Parathyroid adenoma (tissue), 2 donors: Measurements from ENCODE around the gene LSAMP.

Source experiments
- H2AFZ ChIP-seq: fragments of 300-600 bp; sonication (generic); one replicate; pipeline ENCODE4 v1.7.0; 2017; ENCODE audit warnings: antibody characterized with exemption, mild to moderate bottlenecking
- H3K27ac ChIP-seq: fragments of 300-600 bp; sonication (generic); one replicate; pipeline ENCODE4 v1.7.0; 2017
- H3K27me3 ChIP-seq: fragments of 300-600 bp; sonication (generic); one replicate; pipeline ENCODE4 v1.7.0; 2017; ENCODE audit warnings: low read length; ENCODE audit not compliant: control insufficient read depth, insufficient read depth
- H3K36me3 ChIP-seq: fragments of 300-600 bp; sonication (generic); one replicate; pipeline ENCODE4 v1.7.0; 2017; ENCODE audit warnings: low read length; ENCODE audit not compliant: control insufficient read depth, insufficient read depth
- H3K4me1 ChIP-seq: fragments of 300-600 bp; sonication (generic); one replicate; pipeline ENCODE4 v1.7.0; 2017; ENCODE audit warnings: control low read depth
- H3K4me2 ChIP-seq: fragments of 300-600 bp; sonication (generic); one replicate; pipeline ENCODE4 v1.7.0; 2017; ENCODE audit warnings: low read length
- H3K4me3 ChIP-seq: fragments of 300-600 bp; sonication (generic); one replicate; pipeline ENCODE4 v1.7.0; 2017; ENCODE audit warnings: low read depth, low read length
- H3K79me2 ChIP-seq: fragments of 300-600 bp; sonication (generic); one replicate; pipeline ENCODE4 v1.7.0; 2017; ENCODE audit warnings: control low read depth
- H3K9ac ChIP-seq: fragments of 300-600 bp; sonication (generic); one replicate; pipeline ENCODE4 v1.7.0; 2017; ENCODE audit warnings: mild to moderate bottlenecking
- H3K9me3 ChIP-seq: fragments of 300-600 bp; sonication (generic); one replicate; pipeline ENCODE4 v1.7.0; 2017; ENCODE audit warnings: low read length; ENCODE audit not compliant: control insufficient read depth
- TF ChIP-seq, protein P1 (sequence below): fragments of 300-600 bp; sonication (generic); IDR thresholded peaks from one replicate; pipeline ENCODE4 v1.7.0; 2017; ENCODE audit warnings: antibody characterized with exemption, mild to moderate bottlenecking
- donor health status: primary hyperparathyroidism.

LSAMP gene

DNA sequence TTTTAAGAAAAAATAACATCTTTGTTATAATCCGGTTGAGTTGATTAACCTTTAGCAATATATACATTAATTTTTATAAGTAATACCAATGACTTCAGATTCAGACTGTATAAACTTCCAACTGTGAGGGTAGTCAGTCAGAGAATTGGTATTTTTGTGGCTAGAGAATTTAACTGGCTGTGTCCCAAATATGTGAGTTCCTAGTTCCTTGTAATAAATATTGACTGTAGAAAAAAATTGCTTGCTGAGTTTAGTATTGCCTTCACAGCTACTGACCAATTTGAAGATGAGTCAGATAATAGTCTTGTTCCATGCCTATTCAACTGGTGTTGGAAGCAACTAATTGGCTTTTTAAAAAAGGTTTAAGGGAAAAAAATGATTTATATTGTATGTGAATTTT lies 611.2 kb downstream of the LSAMP start:
- Histone ChIP-seq H3K9ac (no peak overlapping the region), H3K79me2 (no peaks in the 10 kb centered on the region), H2AFZ (no peak overlapping the region), H3K9me3 (no peaks in the 10 kb centered on the region), H3K36me3 (no peaks in the 10 kb centered on the region), H3K4me1 (no peaks in the 10 kb centered on the region), H3K4me2 (no peak overlapping the region), H3K27ac (no peak overlapping the region), H3K27me3 (no peaks in the 10 kb centered on the region), H3K4me3 (no peak overlapping the region)
- TF ChIP-seq, protein P1, sequence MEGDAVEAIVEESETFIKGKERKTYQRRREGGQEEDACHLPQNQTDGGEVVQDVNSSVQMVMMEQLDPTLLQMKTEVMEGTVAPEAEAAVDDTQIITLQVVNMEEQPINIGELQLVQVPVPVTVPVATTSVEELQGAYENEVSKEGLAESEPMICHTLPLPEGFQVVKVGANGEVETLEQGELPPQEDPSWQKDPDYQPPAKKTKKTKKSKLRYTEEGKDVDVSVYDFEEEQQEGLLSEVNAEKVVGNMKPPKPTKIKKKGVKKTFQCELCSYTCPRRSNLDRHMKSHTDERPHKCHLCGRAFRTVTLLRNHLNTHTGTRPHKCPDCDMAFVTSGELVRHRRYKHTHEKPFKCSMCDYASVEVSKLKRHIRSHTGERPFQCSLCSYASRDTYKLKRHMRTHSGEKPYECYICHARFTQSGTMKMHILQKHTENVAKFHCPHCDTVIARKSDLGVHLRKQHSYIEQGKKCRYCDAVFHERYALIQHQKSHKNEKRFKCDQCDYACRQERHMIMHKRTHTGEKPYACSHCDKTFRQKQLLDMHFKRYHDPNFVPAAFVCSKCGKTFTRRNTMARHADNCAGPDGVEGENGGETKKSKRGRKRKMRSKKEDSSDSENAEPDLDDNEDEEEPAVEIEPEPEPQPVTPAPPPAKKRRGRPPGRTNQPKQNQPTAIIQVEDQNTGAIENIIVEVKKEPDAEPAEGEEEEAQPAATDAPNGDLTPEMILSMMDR, result no peak

GRCh38 chr3:115833074-115833473 lies 612.2 kb downstream of the LSAMP start:
- H3K36me3 ChIP-seq, result no peaks in the 10 kb centered on the region
- H3K4me1 ChIP-seq, result no peaks in the 10 kb centered on the region
- no peaks in the 10 kb centered on the region for H3K27me3 ChIP-seq
- no peak overlapping the region for H3K4me2 ChIP-seq
- no peak overlapping the region for H3K9ac ChIP-seq
- TF ChIP-seq, protein P1, result no peak
- H2AFZ ChIP-seq, result no peak overlapping the region
- no peak overlapping the region for H3K27ac ChIP-seq
- no peaks in the 10 kb centered on the region for H3K9me3 ChIP-seq
- no peak overlapping the region for H3K4me3 ChIP-seq
- H3K79me2 ChIP-seq, result no peaks in the 10 kb centered on the region

GRCh38 chr3:115832265-115832664 lies 613.0 kb downstream of the LSAMP start:
- H3K27me3 ChIP-seq, result no peaks in the 10 kb centered on the region
- TF ChIP-seq, protein P1, result no peak

DNA sequence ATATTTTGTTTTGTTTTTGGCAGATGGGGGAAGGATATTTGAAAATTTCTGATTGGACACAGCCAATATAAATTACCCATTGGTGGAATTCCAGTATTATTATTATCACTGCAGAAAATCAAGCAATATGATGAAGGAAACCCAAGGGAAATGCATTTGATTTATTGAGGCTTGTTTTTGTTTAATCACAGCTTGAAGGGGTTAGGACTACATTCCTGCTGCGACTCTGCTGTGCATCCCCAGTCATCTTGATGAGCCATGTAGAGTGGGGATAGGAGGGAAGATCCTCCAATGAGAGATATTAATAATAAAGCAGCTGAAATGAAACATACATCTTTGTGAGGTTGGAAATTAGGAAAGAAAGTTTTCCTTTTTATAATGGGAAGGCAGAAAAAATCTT lies 613.4 kb downstream of the LSAMP start:
- Histone ChIP-seq H2AFZ (no peak overlapping the region), H3K79me2 (no peaks in the 10 kb centered on the region), H3K9me3 (no peaks in the 10 kb centered on the region), H3K27ac (no peak overlapping the region), H3K4me3 (no peak overlapping the region), H3K4me1 (no peaks in the 10 kb centered on the region), H3K27me3 (no peaks in the 10 kb centered on the region), H3K4me2 (no peak overlapping the region), H3K9ac (no peak overlapping the region), H3K36me3 (no peaks in the 10 kb centered on the region)
- TF ChIP-seq, protein P1, result no peak

More at GRCh38 chr3:115832265-115832664, 613.0 kb downstream of the LSAMP start:
- Histone ChIP-seq H3K27ac (no peak overlapping the region), H3K4me2 (no peak overlapping the region), H3K9me3 (no peaks in the 10 kb centered on the region), H3K79me2 (no peaks in the 10 kb centered on the region), H3K9ac (no peak overlapping the region), H3K36me3 (no peaks in the 10 kb centered on the region), H3K4me1 (no peaks in the 10 kb centered on the region), H3K4me3 (no peak overlapping the region), H2AFZ (no peak overlapping the region)

DNA sequence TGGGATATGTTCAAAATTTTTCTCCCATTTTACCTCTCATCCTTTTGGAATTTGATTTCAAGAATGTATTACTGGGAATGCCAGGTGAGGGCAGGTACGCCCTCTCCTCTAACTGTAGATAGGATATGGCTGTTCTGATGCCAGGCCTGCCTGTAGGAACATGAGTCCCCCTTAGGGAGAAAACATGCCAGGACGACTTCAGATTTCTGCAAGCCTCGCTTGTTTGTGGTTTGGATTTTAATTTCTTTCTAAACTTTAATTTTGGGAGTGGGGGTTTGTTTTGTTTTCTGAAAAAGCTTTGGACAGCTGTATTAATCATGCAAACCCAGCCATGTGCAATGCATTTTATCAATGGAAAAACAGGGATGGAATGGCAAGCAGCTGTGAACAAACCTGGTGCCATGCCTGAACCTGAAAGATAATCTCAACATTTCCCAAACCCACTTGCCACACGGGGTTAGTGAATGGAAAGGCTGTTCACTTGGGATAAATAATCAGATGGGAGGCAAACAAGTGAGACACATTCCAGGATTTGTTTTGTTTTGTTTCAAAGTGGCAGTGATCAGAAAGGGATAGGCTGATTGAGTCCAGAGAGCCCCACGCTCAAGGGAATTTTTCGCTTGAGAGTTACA lies 614.4 kb downstream of the LSAMP start:
- Histone ChIP-seq H3K9ac (no peak overlapping the region), H3K4me1 (no peaks in the 10 kb centered on the region), H3K79me2 (no peaks in the 10 kb centered on the region), H3K36me3 (no peaks in the 10 kb centered on the region), H3K9me3 (no peaks in the 10 kb centered on the region), H3K27me3 (no peaks in the 10 kb centered on the region), H3K4me3 (no peak overlapping the region), H2AFZ (no peak overlapping the region), H3K27ac (no peak overlapping the region), H3K4me2 (no peak overlapping the region)
- TF ChIP-seq, protein P1, result no peak
